ENCODE measurements around the gene CGB2.

GRCh38 chr19:48990400-48990799 is 41.3 kb upstream of the CGB2 start:
- TF ChIP-seq, protein P1, sequence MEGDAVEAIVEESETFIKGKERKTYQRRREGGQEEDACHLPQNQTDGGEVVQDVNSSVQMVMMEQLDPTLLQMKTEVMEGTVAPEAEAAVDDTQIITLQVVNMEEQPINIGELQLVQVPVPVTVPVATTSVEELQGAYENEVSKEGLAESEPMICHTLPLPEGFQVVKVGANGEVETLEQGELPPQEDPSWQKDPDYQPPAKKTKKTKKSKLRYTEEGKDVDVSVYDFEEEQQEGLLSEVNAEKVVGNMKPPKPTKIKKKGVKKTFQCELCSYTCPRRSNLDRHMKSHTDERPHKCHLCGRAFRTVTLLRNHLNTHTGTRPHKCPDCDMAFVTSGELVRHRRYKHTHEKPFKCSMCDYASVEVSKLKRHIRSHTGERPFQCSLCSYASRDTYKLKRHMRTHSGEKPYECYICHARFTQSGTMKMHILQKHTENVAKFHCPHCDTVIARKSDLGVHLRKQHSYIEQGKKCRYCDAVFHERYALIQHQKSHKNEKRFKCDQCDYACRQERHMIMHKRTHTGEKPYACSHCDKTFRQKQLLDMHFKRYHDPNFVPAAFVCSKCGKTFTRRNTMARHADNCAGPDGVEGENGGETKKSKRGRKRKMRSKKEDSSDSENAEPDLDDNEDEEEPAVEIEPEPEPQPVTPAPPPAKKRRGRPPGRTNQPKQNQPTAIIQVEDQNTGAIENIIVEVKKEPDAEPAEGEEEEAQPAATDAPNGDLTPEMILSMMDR (IDR thresholded peaks at IDR 0.05) = no peak
- TF ChIP-seq POLR2A (IDR thresholded peaks at IDR 0.05) = no peak
